Thyroid gland (tissue), 4 donors: ENCODE data around the gene PDZD7. TPM values are rescaled to one million over a fixed set of nuclear protein-coding genes. Genes with fewer than 3 reads are reported as not detected.

Experiments used
- DNase-seq, 2 donors: peaks; one replicate each; pipeline ENCODE4 v3.0.0-alpha.2; 2019
- H3K27ac ChIP-seq, 3 donors: fragments of 200-600 bp; sonication (generic); 1 replicate in 2 of 3; 2 replicates in 1 of 3; pipeline ENCODE4 v1.5.1; 2016 to 2019; ENCODE audit warnings: mild to moderate bottlenecking in 1 of 3, moderate library complexity in 1 of 3
- H3K27me3 ChIP-seq: fragments of 200-600 bp; sonication (generic); one replicate; pipeline ENCODE4 v1.5.1; 2019
- H3K36me3 ChIP-seq, 2 donors: fragments of 200-600 bp; sonication (generic); one replicate each; pipeline ENCODE4 v1.5.1; 2016 to 2019
- H3K4me1 ChIP-seq, 2 donors: fragments of 200-600 bp; sonication (generic); one replicate each; pipeline ENCODE4 v1.5.1; 2017 to 2019
- H3K4me3 ChIP-seq, 3 donors: fragments of 200-600 bp; sonication (generic); replicated peaks in 1 of 3; 1 replicate in 2 of 3; 2 replicates in 1 of 3; pipeline ENCODE4 v1.5.1; 2016; ENCODE audit warnings: mild to moderate bottlenecking in 1 of 3
- H3K9me3 ChIP-seq: fragments of 200-600 bp; sonication (generic); one replicate; pipeline ENCODE4 v1.5.1; 2017
- CTCF ChIP-seq, 6 experiments: fragments of 200-600 bp in 3 of 6; fragments of 450-650 bp in 3 of 6; sonication (generic) in 3 of 6; IDR thresholded peaks; one replicate each; pipeline ENCODE4 v1.5.1; 2016 to 2019; ENCODE audit warnings: antibody characterized with exemption in 6 of 6, mild to moderate bottlenecking in 2 of 6, inconsistent platforms in 1 of 6, moderate library complexity in 1 of 6
- POLR2A ChIP-seq, 2 donors: fragments of 450-650 bp; IDR thresholded peaks; one replicate each; pipeline ENCODE4 v1.6.1; 2017; ENCODE audit warnings: antibody characterized with exemption in 2 of 2, mild to moderate bottlenecking in 2 of 2, moderate library complexity in 1 of 2
- WGBS, 2 donors: methylation state at CpG; one replicate each; pipeline ENCODE4 v1.1.5; 2017; 5-methylcytosine and 5-hydroxymethylcytosine counted together
- intact Hi-C: fragments of 100-400 bp; cut with DNase I; formaldehyde crosslinking; loops from one replicate; pipeline ENCODE4 v1.15.1; 2023
- total RNA-seq, 4 donors: library from RNA; depleted of rRNA; stranded (reverse); fragments of >200 nt; gene quantifications; one replicate each; pipeline ENCODE4 v1.2.3, GENCODE V29; 2016

Gene PDZD7
- total RNA-seq, 4 donors from 2014 or later: 0.24 to 1.1 (median 0.69) TPM

- no peaks in the 10 kb centered on the region for H3K36me3 ChIP-seq
- H3K4me1 ChIP-seq: peaks cover 0 to 7% of the 10 kb centered on the region in 2 donors
- peaks cover 7% of the 10 kb centered on the region for H3K27me3 ChIP-seq
- H3K9me3 ChIP-seq: no peaks in the 10 kb centered on the region
- TF ChIP-seq POLR2A (IDR thresholded peaks at IDR 0.05) (no peak), CTCF (IDR thresholded peaks at IDR 0.05) (peak in 5 of 6 experiments; percentile 14 to 71 (median 53))
- intact Hi-C loops: no loop called here
- WGBS, 2 donors: 28 to 35% methylated on average over 7 to 23 of the region's 45 CpGs
- peak; percentile 73 to 75 for DNase-seq
- no peak overlapping the region for H3K27ac ChIP-seq
- H3K4me3 ChIP-seq: no peak overlapping the region
Observed at GRCh38 chr10:101018600-101019439, 12.1 kb downstream of the PDZD7 start.

- Histone ChIP-seq H3K27me3 (peaks cover 7% of the 10 kb centered on the region), H3K4me3 (no peak overlapping the region), H3K27ac (no peak overlapping the region), H3K4me1 (peaks cover 2 to 9% of the 10 kb centered on the region in 2 donors), H3K9me3 (no peaks in the 10 kb centered on the region), H3K36me3 (no peaks in the 10 kb centered on the region)
- no peak for DNase-seq
- intact Hi-C loops: no loop called here
- whole genome bisulfite sequencing, 2 donors: 44 to 47% methylated on average over 19 to 20 of the region's 20 CpGs
- TF ChIP-seq POLR2A (IDR thresholded peaks at IDR 0.05) (no peak), CTCF (IDR thresholded peaks at IDR 0.05) (no peak)
Observed at GRCh38 chr10:101018118-101018599, 12.8 kb downstream of the PDZD7 start.

GRCh38 chr10:101016814-101017213, 14.1 kb downstream of the PDZD7 start:
- TF ChIP-seq CTCF (IDR thresholded peaks at IDR 0.05): no peak
- no peak for TF ChIP-seq POLR2A (IDR thresholded peaks at IDR 0.05)
- DNase-seq: no peak
- Histone ChIP-seq H3K27ac (no peak overlapping the region), H3K9me3 (no peaks in the 10 kb centered on the region), H3K4me3 (no peak overlapping the region), H3K27me3 (peaks cover 7% of the 10 kb centered on the region), H3K4me1 (peaks cover 7 to 17% of the 10 kb centered on the region in 2 donors), H3K36me3 (no peaks in the 10 kb centered on the region)
- intact Hi-C loops: no loop called here
- 67 to 68% methylated on average over 5 of the region's 5 CpGs for WGBS, 2 donors

- H3K36me3 ChIP-seq: no peaks in the 10 kb centered on the region
- H3K4me1 ChIP-seq: peaks cover 7 to 17% of the 10 kb centered on the region in 2 donors
- no peaks in the 10 kb centered on the region for H3K9me3 ChIP-seq
- TF ChIP-seq POLR2A (IDR thresholded peaks at IDR 0.05) (no peak), CTCF (IDR thresholded peaks at IDR 0.05) (no peak)
- intact Hi-C loops: no loop called here
- 80 to 83% methylated on average over 5 to 8 of the region's 8 CpGs for whole genome bisulfite sequencing, 2 donors
- peaks cover 7% of the 10 kb centered on the region for H3K27me3 ChIP-seq
- no peak overlapping the region for H3K27ac ChIP-seq
- H3K4me3 ChIP-seq: no peak overlapping the region
- no peak for DNase-seq
Observed at GRCh38 chr10:101015582-101015973, 15.4 kb downstream of the PDZD7 start.

GRCh38 chr10:101014966-101015581, 15.9 kb downstream of the PDZD7 start:
- intact Hi-C loops: no loop called here

More at GRCh38 chr10:101014966-101015581, 15.9 kb downstream of the PDZD7 start:
- DNase-seq: no peak
- H3K36me3 ChIP-seq: no peaks in the 10 kb centered on the region
- H3K4me3 ChIP-seq: no peak overlapping the region
- H3K27ac ChIP-seq: no peak overlapping the region
- H3K27me3 ChIP-seq: peaks cover 7% of the 10 kb centered on the region
- TF ChIP-seq CTCF (IDR thresholded peaks at IDR 0.05) (no peak), POLR2A (IDR thresholded peaks at IDR 0.05) (no peak)
- WGBS, 2 donors: 46 to 63% methylated on average over 6 to 7 of the region's 7 CpGs
- peaks cover 7 to 17% of the 10 kb centered on the region in 2 donors for H3K4me1 ChIP-seq
- no peaks in the 10 kb centered on the region for H3K9me3 ChIP-seq
